IMR-90 (cell line): ENCODE results near the gene HOXC13.

Source experiments
- CTCF ChIP-seq: conservative IDR thresholded peaks from 2 replicates; pipeline ENCODE4 v1.5.1; 2012; ENCODE audit warnings: mild to moderate bottlenecking, low read depth, low read length, improper control_type of control experiment
- ELK1 ChIP-seq: fragments of 150-350 bp; IDR thresholded peaks from 2 replicates; pipeline ENCODE4 v1.6.1; 2016; ENCODE audit warnings: low read depth, mild to moderate bottlenecking, low read length, moderate library complexity, borderline replicate concordance
- USF2 ChIP-seq: fragments of 150-350 bp; IDR thresholded peaks from 2 replicates; pipeline ENCODE4 v1.6.1; 2017; ENCODE audit warnings: mild to moderate bottlenecking, antibody characterized with exemption, low read length, low read depth

- TF ChIP-seq ELK1: no peak
- no peak for TF ChIP-seq CTCF
- no peak for TF ChIP-seq USF2
These were observed 42.3 kb downstream of the HOXC13 start for GRCh38 chr12:53980802-53981496.
